Activated T-helper 1 cell treated with anti-CD3 and anti-CD28 coated beads, Interleukin-2, amount 50 U/mL, for 16 hours (primary cell): Measurements from ENCODE around the gene NELL1.
"Not testable (repeated sequence)": the region's sequence is repeated elsewhere in the genome, so short reads cannot be mapped to it uniquely, and the experiment has no call there.

Experiments
- DNase-seq, 2 donors: peaks; one replicate each; pipeline ENCODE4 v3.0.0-alpha.2; 2020; ENCODE audit warnings: low read depth in 1 of 2, low spot score in 1 of 2

Gene NELL1

DNA sequence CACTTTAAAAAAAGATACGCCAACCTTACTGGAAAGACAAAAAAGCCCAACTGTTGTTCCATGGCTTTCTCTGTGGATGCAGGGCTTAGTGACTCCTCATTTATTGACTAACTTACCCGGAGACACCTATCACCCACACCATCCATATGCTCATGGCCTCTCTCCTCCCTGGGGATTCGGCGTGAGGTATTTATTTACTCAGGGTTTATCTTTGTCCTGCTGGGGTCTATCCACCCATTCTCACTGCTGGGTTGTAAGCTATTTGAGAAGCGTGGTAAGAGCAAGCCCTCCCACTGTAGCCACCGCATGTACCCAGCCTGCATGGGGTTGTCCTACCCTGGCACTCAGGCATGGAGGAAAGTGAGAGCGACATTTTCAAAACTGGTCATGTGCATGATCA lies 93.6 kb downstream of the NELL1 start:
- no peak for DNase-seq

DNA sequence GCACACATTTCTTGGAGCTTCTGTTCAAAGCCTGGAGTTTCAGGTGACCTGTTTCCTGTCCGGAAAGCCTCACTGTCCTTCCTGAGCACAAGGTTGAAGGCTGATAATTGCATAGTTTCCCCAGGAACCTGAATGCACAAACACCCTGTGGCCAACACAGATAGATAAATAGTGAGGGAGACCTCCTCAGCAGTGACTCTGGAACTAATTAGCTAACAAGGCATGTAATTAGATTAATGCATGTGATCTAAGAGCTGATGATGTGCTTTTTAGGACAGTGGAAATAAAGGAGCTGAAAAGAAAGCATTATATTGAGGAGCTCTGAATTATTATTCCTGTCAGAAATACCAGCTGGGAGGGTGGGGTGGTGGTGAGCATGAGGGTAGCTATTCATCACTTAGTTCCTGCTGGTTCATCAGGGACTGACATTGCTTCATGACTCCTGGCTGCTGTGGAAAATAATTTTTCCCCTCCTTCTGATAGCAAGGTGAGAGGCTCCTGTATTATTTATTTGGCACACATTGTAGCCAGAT lies 101.1 kb downstream of the NELL1 start:
- DNase-seq = no peak

DNA sequence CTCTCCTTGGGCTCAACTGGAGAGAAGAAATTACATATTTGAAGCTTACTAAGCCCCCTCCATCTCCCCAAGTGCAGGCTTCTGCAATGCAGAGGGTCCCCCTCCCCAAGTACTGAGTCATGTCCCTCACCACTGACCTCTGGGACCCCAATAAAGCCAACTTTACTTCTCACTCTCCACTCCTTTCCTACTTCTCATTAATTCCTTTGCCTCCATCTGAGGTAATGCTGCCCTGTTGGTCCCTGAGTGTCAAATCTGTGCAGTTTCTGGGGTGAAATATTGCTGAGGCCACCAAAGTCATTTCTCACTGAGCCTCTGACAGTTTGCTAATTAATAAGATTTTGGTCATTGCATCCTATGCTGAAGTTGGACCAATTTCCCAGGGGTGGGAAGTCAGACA lies 101.6 kb downstream of the NELL1 start:
- DNase-seq = no peak

DNA sequence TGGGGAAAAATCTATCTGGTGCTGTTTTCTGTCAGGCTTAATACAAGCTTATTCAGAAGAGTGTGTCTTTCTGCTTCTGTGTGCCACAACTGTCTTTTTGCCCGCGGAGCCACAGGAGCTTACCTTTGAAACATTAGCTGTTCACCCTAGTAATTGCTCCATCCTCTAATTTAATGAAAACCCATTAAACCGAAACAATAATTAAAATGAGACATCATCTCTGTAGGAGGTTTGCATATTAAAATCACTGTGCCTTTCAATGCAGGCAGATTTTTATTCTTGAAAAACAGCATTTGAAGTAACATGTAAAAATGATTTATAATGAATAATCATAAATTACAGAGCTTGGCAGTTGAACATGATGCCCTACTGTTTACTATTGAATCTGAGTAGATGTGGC lies 102.3 kb downstream of the NELL1 start:
- DNase-seq = no peak

DNA sequence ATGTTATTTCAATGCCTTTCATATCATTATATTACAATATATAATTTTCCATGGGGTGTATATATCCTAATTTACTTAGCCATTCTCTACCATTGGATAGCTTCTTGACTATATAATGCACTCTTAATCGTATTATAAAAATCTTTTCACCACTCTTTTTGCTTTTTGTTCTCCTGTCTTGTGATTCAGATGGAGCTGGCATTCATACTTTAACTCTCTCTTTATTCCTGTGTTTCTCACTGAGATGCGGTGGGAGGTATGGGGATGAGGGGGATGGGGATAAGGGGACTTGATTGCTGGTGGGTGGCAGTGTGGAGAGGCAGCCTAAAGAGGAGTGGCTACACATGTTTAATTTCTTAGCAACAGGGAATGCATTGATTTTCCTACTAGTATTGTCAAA lies 105.9 kb downstream of the NELL1 start:
- no peak for DNase-seq

DNA sequence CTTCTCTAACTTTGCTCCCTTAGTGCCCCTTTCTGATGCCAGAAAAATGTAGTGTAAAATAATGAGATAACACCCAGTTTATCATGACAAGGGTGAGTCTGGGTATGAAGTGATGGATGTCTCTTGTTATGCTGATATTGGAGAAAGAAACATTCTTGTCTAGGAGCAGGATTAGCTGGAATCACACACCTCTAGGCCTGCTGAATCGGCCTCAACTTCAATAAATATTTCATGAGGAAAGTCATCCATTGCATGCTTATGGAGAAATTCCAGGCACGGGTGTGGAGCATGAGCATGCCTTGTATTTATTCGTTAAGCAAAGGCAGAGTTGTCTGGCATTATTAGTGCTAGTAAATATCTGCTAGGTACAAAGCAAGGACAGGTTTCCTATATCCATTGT lies 113.4 kb downstream of the NELL1 start:
- no peak for DNase-seq

DNA sequence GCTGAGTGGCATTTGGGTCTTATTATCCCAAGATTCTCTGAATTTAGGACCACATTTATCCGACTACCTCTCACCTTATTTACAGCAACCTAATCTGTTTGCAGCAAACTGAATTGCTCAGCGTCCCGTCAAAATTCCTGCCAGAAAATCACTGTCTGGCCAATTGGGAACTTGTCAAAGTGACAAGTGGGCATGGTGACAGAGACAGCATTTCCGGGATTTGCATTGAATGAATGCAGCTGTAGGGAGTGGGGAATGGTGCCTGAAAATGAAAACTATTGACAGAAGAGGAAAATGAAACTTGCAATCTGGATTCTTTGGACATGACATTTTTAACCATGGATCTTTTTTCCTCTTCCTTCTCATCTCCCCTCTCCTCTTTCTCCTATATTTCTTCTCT lies 113.8 kb downstream of the NELL1 start:
- no peak for DNase-seq

DNA sequence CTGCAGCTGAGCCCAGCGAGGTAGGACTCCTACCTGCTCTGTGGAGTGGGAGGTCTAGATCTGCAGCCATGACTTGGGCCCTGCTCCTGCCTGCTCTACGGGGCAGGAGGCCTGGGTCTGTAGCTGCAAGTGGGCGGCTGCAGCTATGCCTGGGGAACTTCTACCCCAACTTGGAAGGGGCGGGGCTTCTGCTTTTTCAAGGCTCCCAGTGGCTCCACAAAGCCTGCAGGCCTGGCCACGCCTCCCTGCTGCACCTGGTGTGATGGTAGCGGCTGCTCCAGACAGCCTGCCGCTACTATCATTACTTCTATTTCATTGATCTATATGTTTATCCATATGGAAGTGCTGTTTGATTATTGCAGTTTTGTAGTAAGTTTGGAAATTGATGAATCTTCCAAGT lies 121.2 kb downstream of the NELL1 start:
- no peak for DNase-seq

DNA sequence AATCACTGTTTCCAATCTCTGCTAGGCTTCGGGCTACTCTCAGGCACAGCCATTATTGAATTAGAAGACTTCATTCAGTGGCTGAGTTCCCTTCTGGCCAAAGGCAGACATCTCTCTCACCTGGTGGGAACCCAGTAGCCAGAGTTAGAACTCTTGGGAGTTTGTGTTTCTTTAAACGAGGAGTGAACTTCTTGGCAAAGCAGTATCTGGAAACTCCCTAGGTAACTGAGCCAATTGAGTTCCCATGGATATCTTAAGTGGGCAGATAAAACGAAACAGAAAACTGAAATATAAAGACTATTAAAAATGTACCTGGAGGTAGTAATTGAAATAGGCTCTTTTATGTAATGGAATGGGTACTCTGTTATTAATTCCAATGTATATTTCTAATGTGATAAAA lies 125.6 kb downstream of the NELL1 start:
- no peak for DNase-seq

DNA sequence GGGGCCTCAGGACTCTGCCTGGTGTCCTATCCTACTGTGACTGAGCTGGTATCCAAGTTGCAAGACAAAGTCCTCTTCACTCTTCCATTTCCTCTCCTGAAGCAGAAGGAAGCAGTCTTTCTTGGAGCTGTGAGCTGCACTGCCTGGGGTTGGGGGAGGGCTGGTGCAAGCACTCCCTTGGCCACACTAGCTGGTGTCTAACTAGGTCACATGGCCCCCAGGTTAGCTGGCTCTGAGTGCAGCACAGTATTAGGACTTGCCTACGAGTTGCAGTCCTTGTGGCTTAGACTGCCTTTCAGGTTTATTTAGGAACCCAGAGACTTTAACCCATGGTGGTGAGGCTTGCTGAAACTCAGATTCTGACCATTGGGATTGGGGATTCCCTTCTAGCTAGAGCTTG lies 138.9 kb downstream of the NELL1 start:
- no peak for DNase-seq

DNA sequence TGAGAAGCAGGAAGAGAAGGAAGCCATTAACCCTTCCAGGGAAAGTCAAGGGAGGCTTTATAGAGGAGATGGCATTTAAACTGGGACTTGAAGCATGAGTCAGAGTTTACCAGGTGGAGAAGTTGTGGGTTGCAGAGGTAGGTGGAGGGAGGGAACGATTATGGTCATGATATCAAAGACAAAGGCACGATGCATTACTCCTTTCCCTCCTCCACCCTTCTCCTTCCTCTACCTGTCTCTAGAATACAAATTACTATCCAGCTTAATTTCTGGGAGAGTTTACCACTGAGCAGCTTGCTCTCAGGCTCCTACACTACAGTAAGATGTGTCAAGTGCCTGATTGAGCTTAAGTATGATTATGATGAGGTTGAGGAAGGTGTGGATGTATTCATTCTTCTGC lies 151.7 kb downstream of the NELL1 start:
- no peak for DNase-seq

DNA sequence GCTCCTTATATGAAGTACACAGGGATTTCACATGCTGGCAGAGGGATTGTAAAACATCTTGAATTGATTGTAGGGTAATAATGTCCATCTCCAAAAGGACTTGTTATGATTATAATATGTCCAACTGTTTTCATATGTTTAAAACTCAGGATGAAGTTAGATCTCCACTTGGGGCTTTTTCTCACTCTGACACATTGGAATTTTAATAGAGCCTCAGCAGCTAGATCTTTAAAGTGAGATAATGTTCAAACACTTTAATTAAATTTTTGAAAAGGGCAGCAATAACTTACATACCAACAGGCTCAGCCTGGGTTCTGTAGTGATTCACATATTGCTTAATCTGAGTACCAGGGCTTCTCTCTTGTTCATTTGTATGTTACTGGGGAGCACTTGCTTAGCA lies 152.1 kb downstream of the NELL1 start:
- no peak for DNase-seq

DNA sequence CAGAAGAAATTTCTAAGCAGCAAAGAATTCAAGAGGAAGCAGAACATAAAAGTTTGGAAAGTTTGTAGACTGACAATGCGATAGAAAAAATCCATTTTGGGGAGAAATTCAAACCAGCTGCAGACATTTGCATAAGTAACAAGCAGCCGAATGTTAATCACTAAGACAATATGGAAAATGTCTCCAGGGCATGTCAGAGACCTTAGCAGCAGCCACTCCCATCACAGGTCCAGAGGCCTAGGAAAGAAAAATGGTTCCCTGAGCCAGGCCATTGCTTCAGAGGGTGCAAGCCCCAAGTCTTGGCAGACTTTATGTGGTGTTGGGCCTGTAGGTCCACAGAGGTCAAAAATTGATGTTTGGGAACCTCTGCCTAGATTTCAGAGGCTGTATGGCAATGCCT lies 155.4 kb downstream of the NELL1 start:
- no peak for DNase-seq

DNA sequence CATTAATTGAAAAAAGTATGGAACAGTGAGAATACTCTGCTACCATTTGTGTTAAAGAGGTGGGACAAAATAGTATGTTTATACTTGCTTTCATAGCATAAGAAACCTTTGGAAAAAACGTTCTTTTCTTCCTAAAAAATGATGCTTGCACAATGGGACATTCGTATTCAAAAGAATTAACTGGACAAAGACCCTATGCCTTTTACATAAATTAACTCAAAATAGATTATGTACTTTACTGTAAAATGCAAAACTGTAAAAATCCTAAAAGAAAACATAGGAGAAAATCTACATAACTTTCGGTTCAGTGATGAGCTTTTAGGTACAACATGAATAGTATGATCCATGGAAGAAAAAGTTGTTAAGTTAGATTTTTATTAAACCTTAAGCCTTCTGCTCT lies 166.2 kb downstream of the NELL1 start:
- DNase-seq = no peak

DNA sequence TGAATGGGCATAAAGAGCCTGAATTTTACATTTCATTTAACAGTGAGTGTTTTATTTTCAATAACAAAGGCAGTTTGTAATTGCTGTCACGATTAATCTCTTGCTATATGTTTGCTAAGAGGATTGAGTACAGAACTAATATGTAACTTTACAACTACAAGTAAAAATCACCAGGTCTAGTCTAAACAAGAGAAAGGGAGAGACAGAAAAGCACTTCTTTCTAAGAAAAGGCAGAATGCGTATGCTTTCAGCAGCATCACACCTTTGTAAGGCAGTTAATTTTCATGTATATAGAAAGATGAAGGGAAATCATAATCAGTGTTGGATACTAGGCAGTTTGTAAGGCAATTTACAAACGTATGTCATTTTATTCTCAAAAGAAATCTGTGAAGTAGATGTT lies 169.8 kb downstream of the NELL1 start:
- DNase-seq = no peak

DNA sequence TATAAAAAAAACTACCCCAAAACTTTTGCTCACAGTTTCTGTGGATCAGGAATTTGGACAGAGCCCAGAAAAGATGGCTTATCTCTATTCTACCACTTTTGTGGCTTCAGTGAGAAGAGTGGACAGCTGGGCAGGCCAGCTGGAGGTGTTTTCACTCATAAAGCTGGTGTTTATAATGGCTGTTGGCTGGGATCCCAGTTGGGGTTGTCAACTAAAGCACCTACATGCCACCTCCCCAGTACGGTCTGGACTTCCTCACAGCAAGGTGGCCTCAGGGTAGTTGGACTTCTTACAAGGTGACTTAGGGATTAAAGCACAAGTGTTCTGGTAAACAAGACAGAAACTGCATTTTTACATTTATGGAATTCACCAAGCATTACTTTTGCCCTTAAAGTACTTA lies 171.0 kb downstream of the NELL1 start:
- no peak for DNase-seq

DNA sequence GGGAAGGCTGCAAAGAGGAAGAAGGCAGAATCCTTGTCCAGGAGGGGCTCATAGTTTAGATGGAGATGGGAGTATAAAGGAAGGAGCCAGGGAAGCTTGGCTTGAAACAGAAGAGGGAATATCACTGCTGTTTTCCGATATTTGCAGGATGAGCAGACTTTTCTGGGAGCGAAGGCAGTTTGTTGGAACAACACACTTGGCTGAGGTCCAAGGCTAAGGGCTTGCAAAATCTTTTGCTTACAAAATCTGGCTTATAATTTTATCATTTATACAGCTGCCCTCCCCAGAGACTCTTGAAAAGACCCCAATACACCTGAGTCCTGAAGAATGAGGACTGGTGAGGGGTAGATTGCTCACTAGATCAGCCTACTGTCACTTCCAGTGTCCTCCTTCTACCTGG lies 174.8 kb downstream of the NELL1 start:
- DNase-seq = no peak

DNA sequence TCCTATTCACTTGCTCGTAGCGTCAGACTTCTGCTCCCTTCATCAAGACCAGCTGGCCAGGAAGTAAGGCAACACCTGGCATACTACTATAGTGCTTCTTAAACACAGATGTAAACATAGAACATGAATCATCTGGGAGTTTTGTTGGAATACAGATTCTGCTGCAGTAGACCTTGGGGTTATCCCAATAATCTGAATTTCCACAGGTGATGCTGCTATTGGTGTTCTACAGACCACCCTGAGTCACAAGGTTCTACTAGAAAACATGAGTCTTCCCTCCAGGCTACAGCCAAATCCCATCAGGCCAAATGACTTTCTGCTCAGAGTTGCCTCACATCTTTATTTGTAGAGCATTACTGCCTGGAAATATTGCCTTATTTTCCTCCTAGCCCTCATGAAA lies 175.2 kb downstream of the NELL1 start:
- no peak for DNase-seq

DNA sequence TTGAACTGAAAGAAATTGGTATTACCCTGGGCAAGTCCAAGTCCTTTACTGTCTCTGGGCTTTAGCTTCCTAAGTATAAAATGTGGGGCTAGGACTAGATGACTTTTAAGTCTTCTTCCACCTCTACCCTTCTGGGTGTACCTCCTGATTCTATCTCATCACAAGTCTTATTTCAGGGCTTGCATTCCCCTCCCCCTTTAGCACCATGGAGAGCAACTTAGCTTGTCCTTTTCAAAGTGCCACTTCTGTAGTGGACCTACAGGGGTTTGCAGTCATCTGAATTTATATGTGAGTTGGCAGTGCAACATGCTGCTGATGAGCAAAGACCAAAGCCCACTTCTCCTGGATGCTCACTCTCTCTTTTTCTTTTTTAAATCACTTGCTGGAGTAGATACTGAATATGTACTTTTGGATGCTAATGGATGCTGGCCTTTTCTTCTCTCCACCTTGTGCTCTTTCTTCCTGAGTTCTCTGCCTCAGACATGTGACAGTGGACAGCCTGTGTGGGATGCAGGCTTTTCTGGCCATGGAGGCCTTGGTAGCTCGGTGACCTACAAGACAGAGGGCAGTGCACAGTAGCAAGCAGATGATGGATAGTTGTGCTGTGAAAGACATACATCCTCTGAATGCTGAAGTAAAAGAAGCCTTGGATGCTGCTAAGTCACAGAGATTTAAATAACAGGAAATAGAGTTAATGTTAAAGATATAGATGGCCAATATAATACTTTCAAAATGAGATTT lies 185.0 kb downstream of the NELL1 start:
- no peak for DNase-seq

DNA sequence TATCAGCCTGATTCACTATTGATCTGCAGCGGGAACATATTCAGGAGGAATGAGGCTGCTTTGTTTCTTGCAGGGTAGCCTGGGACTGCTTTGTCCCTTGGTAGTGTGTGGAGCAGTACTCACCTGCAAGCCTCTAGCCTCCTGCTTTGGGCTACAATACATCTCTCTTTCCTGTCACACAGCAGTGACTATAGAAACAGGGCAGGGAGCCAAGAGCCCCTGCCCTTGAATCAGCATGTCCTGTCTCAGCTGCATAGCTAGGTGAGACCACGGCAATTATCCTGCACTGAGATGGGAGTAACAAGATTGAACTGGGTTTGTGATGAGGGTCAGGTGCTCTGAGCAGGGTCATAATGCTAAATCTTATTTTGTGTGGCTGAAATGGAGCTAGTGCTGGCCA lies 191.9 kb downstream of the NELL1 start:
- DNase-seq = no peak

DNA sequence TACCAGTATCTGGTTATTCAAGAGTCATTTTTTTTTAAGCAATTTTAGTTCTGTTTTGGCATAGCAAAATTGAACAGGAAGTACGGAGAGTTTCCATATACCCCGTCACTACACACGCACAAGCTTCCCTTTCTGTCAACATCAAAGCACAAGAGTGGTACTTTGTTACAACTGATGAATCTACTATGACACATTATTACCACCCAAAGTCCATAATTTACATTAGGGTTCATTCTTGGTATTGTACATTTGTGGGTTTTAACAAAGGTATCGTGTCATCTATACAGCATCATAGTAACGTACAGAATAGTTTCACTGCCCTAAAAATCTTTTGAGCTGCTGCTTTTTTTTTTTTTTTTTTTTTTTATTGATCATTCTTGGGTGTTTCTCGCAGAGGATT lies 192.9 kb downstream of the NELL1 start:
- not testable (repeated sequence) for DNase-seq

DNA sequence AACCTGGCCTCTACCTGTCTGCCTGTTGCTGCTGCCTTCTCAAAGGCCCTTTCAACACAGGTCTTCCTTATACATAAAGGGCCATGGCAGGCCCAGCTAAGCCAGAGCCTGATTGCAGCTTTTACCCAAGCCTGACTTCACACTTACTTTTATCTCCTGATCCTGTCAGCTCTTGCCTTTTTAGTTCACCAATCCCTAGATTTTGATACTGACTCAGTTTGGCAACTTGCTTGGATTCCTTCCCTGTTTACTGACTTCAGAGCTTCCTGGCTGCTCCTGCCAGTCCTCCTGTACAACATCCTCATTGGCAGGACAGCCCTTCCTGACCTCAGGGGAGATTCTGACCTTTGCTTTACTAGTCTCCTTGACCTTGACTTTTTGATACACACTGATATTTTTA lies 195.2 kb downstream of the NELL1 start:
- DNase-seq = no peak

DNA sequence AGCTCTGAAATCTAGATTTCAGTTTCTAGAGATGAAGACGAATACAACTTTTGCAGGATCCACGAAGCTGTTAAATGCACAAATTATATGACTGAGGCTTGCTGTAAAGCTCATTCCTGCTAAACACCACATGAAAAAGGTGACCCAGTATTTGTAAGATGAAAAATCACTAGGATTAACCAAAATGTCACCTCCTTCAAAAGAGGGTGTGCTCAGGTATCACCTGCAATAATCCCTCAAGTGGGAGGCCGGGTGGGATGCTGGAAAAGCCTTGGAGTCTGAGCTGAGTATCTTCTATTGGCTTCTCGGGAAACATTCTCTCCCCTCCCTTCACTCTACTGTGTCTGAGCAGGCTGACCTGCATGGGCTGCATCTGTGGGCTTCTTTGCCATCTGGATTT lies 195.8 kb downstream of the NELL1 start:
- no peak for DNase-seq
